Erythroblast (primary cell): ENCODE data around the gene TP53TG3F.
"Not testable (repeated sequence)": the region's sequence is repeated elsewhere in the genome, so short reads cannot be mapped to it uniquely, and the experiment has no call there.

Source experiments
- GATA1 ChIP-seq: IDR thresholded peaks from 2 replicates; pipeline ENCODE4 v1.6.1; 2011; ENCODE audit warnings: low read depth, mild to moderate bottlenecking, control low read depth, low read length, moderate library complexity
- POLR2A ChIP-seq: IDR thresholded peaks from 2 replicates; pipeline ENCODE4 v1.6.1; 2011; ENCODE audit warnings: mild to moderate bottlenecking, low read length

DNA sequence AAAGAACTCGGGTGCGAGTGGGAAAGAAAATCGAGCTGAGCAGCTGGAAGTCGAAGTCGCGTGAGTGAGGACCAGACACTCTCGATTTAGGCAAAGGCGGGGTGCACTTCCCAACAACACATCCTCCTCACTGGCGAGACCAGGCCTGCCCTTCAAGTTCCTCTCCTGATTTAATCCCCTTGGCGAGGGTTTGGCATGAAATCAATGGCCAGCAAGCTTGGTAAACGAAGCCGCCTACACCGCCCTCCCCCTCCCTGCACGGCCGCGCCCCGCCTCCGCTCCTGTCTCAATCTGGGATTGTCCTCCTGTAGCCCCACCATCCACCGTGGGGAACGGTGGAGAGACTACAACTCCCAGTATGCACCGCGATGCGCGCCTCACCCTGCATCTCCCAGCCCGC lies at the start of gene TP53TG3F:
- TF ChIP-seq POLR2A, GATA1: not testable (repeated sequence)
